Epithelial cell of proximal tubule (primary cell): ENCODE results near the gene HRCT1. TPM values are rescaled to one million over a fixed set of nuclear protein-coding genes. Genes with fewer than 3 reads are reported as not detected.

Experiments used
- DNase-seq: peaks from one replicate; pipeline ENCODE4 v3.0.0-alpha.2; 2011; ENCODE audit warnings: low read depth
- H3K4me3 ChIP-seq: 2 replicates; pipeline ENCODE4 v1.5.1; 2011; ENCODE audit warnings: low read depth, mild to moderate bottlenecking, low read length
- CTCF ChIP-seq: conservative IDR thresholded peaks from 2 replicates; pipeline ENCODE4 v1.5.1; 2012; ENCODE audit warnings: low read depth, mild to moderate bottlenecking, low read length
- total RNA-seq: library from RNA; depleted of rRNA; stranded (reverse); fragments of >200 nt; gene quantifications from 2 replicates; pipeline ENCODE4 v1.2.3, GENCODE V29; 2015

The HRCT1 gene
- total RNA-seq, 1 donor from 2014 or later: not detected

- H3K4me3 ChIP-seq: no peak overlapping the region
- no peak for TF ChIP-seq CTCF
These were observed 44.7 kb upstream of the HRCT1 start for GRCh38 chr9:35861161-35861897.

GRCh38 chr9:35862328-35862727, 43.7 kb upstream of the HRCT1 start:
- DNase-seq: no peak
- no peak for TF ChIP-seq CTCF
- H3K4me3 ChIP-seq: no peak overlapping the region

More at GRCh38 chr9:35861161-35861897, 44.7 kb upstream of the HRCT1 start:
- no peak for DNase-seq

- no peak for DNase-seq
- no peak for TF ChIP-seq CTCF
- H3K4me3 ChIP-seq: no peak overlapping the region
These were observed 42.4 kb upstream of the HRCT1 start for GRCh38 chr9:35863583-35863982.

- no peak overlapping the region for H3K4me3 ChIP-seq
- TF ChIP-seq CTCF: no peak
- DNase-seq: no peak
These were observed 41.2 kb upstream of the HRCT1 start for GRCh38 chr9:35864695-35865255.

- DNase-seq: no peak
- H3K4me3 ChIP-seq: no peak overlapping the region
- TF ChIP-seq CTCF: no peak
These were observed 38.5 kb upstream of the HRCT1 start for GRCh38 chr9:35867538-35867937.

- H3K4me3 ChIP-seq: no peak overlapping the region
- no peak for DNase-seq
- TF ChIP-seq CTCF: no peak
These were observed 37.1 kb upstream of the HRCT1 start for GRCh38 chr9:35868933-35869332.
